ENCODE data around the gene CLDN9. TPM values are rescaled to one million over a fixed set of nuclear protein-coding genes. Genes with fewer than 3 reads are reported as not detected.

Gene CLDN9
- total and polyA plus RNA-seq, 9 of the 15 experiments (the other 6 are each of a cell fraction or from before 2014, with no cell fraction given), result 0.12 to 0.44 (median 0.22) TPM; not detected in 4

DNA sequence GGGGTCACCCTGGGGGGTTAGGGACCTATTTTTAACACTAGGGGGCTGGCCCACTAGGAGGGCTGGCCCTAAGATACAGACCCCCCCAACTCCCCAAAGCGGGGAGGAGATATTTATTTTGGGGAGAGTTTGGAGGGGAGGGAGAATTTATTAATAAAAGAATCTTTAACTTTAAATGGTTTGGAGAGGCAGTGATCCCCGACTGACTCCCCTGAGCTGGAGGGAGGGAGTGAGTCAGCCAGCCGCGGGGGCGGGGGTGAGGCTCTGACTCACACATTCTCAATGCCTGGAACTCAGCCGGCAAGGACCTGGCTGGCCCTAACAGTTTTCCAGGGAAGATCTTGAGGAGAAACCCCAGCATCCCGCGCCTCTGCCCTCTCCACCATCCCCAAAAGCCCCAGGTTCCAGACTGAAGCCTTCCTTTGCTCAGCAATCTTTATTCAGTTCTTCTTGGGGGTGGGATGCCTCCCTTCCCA lies 9.5 kb downstream of the CLDN9 start (continued):
- TF ChIP-seq, protein P1, sequence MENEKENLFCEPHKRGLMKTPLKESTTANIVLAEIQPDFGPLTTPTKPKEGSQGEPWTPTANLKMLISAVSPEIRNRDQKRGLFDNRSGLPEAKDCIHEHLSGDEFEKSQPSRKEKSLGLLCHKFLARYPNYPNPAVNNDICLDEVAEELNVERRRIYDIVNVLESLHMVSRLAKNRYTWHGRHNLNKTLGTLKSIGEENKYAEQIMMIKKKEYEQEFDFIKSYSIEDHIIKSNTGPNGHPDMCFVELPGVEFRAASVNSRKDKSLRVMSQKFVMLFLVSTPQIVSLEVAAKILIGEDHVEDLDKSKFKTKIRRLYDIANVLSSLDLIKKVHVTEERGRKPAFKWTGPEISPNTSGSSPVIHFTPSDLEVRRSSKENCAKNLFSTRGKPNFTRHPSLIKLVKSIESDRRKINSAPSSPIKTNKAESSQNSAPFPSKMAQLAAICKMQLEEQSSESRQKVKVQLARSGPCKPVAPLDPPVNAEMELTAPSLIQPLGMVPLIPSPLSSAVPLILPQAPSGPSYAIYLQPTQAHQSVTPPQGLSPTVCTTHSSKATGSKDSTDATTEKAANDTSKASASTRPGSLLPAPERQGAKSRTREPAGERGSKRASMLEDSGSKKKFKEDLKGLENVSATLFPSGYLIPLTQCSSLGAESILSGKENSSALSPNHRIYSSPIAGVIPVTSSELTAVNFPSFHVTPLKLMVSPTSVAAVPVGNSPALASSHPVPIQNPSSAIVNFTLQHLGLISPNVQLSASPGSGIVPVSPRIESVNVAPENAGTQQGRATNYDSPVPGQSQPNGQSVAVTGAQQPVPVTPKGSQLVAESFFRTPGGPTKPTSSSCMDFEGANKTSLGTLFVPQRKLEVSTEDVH (IDR thresholded peaks at IDR 0.05; ENCODE audit: low read depth, partially characterized antibody), result no peak
- TF ChIP-seq CBX5 (IDR thresholded peaks at IDR 0.05; ENCODE audit: borderline replicate concordance, low read depth), result no peak
- TF ChIP-seq, protein P2, sequence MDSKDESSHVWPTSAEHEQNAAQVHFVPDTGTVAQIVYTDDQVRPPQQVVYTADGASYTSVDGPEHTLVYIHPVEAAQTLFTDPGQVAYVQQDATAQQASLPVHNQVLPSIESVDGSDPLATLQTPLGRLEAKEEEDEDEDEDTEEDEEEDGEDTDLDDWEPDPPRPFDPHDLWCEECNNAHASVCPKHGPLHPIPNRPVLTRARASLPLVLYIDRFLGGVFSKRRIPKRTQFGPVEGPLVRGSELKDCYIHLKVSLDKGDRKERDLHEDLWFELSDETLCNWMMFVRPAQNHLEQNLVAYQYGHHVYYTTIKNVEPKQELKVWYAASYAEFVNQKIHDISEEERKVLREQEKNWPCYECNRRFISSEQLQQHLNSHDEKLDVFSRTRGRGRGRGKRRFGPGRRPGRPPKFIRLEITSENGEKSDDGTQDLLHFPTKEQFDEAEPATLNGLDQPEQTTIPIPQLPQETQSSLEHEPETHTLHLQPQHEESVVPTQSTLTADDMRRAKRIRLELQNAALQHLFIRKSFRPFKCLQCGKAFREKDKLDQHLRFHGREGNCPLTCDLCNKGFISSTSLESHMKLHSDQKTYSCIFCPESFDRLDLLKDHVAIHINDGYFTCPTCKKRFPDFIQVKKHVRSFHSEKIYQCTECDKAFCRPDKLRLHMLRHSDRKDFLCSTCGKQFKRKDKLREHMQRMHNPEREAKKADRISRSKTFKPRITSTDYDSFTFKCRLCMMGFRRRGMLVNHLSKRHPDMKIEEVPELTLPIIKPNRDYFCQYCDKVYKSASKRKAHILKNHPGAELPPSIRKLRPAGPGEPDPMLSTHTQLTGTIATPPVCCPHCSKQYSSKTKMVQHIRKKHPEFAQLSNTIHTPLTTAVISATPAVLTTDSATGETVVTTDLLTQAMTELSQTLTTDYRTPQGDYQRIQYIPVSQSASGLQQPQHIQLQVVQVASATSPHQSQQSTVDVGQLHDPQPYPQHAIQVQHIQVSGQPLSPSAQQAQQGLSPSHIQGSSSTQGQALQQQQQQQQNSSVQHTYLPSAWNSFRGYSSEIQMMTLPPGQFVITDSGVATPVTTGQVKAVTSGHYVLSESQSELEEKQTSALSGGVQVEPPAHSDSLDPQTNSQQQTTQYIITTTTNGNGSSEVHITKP (IDR thresholded peaks at IDR 0.05; ENCODE audit: partially characterized antibody), result peak; percentile 51
- no peak for TF ChIP-seq ZNF121 (CRISPR knock-in tag; conservative IDR thresholded peaks at IDR 0.05)
- no peak for TF ChIP-seq POLR2B (IDR thresholded peaks at IDR 0.05; ENCODE audit: low read depth, partially characterized antibody)
- peak; percentile 6 for TF ChIP-seq DACH1 (IDR thresholded peaks at IDR 0.05; ENCODE audit: partially characterized antibody)
- TF ChIP-seq MBD2 (IDR thresholded peaks at IDR 0.05; ENCODE audit: borderline replicate concordance, low read depth), result no peak
- TF ChIP-seq XRCC3 (IDR thresholded peaks at IDR 0.05), result no peak
- TF ChIP-seq, protein P3, sequence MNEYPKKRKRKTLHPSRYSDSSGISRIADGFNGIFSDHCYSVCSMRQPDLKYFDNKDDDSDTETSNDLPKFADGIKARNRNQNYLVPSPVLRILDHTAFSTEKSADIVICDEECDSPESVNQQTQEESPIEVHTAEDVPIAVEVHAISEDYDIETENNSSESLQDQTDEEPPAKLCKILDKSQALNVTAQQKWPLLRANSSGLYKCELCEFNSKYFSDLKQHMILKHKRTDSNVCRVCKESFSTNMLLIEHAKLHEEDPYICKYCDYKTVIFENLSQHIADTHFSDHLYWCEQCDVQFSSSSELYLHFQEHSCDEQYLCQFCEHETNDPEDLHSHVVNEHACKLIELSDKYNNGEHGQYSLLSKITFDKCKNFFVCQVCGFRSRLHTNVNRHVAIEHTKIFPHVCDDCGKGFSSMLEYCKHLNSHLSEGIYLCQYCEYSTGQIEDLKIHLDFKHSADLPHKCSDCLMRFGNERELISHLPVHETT (CRISPR knock-in tag; conservative IDR thresholded peaks at IDR 0.05 in 1 of 2, IDR thresholded peaks at IDR 0.05 in 1 of 2), result no peak
- TF ChIP-seq, protein P4, sequence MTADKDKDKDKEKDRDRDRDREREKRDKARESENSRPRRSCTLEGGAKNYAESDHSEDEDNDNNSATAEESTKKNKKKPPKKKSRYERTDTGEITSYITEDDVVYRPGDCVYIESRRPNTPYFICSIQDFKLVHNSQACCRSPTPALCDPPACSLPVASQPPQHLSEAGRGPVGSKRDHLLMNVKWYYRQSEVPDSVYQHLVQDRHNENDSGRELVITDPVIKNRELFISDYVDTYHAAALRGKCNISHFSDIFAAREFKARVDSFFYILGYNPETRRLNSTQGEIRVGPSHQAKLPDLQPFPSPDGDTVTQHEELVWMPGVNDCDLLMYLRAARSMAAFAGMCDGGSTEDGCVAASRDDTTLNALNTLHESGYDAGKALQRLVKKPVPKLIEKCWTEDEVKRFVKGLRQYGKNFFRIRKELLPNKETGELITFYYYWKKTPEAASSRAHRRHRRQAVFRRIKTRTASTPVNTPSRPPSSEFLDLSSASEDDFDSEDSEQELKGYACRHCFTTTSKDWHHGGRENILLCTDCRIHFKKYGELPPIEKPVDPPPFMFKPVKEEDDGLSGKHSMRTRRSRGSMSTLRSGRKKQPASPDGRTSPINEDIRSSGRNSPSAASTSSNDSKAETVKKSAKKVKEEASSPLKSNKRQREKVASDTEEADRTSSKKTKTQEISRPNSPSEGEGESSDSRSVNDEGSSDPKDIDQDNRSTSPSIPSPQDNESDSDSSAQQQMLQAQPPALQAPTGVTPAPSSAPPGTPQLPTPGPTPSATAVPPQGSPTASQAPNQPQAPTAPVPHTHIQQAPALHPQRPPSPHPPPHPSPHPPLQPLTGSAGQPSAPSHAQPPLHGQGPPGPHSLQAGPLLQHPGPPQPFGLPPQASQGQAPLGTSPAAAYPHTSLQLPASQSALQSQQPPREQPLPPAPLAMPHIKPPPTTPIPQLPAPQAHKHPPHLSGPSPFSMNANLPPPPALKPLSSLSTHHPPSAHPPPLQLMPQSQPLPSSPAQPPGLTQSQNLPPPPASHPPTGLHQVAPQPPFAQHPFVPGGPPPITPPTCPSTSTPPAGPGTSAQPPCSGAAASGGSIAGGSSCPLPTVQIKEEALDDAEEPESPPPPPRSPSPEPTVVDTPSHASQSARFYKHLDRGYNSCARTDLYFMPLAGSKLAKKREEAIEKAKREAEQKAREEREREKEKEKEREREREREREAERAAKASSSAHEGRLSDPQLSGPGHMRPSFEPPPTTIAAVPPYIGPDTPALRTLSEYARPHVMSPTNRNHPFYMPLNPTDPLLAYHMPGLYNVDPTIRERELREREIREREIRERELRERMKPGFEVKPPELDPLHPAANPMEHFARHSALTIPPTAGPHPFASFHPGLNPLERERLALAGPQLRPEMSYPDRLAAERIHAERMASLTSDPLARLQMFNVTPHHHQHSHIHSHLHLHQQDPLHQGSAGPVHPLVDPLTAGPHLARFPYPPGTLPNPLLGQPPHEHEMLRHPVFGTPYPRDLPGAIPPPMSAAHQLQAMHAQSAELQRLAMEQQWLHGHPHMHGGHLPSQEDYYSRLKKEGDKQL (CRISPR knock-in tag; IDR thresholded peaks at IDR 0.05; ENCODE audit: borderline replicate concordance), result no peak
- no peak for TF ChIP-seq SMAD2 (IDR thresholded peaks at IDR 0.05; ENCODE audit: low read depth, low read length)
- peak; percentile 98 for TF ChIP-seq JUN (IDR thresholded peaks at IDR 0.05; ENCODE audit: borderline replicate concordance, low read depth, low read length)
- no peak for TF ChIP-seq JUN (CRISPR knock-in tag; IDR thresholded peaks at IDR 0.05; ENCODE audit: borderline replicate concordance)
- TF ChIP-seq ETV5 (CRISPR knock-in tag; IDR thresholded peaks at IDR 0.05; ENCODE audit: low read depth), result no peak
- no peak for TF ChIP-seq IFI16 (CRISPR knock-in tag; IDR thresholded peaks at IDR 0.05)
